A549 treated with Hydrocortisone at 1 μM for 4 hours (cell line): ENCODE results near the gene RHEB. TPM values are rescaled to one million over a fixed set of nuclear protein-coding genes. Genes with fewer than 3 reads are reported as not detected.

Source experiments
- total RNA-seq: library from RNA; stranded (reverse); fragments of 200-300 nt; extraction: Qiagen RNA extraction; gene quantifications from 5 replicates; pipeline ENCODE4 v1.2.3, GENCODE V29; 2022

Gene RHEB
- 109 to 164 TPM (median 153 TPM) in 5 replicates for total RNA-seq

GRCh38 chr7:151519765-151520418, at the start of gene RHEB:
RHEB (minus strand) TSS chr7:151519895; CDS start chr7:151519511, 384 bp downstream.

GRCh38 chr7:151439855-151440798, 79.6 kb downstream of the RHEB start, which contains the start of gene CRYGN:
CRYGN (minus strand) TSS chr7:151440141; CDS start chr7:151439917, 224 bp downstream.

Other genes starting within 250 kb of the RHEB start
- 32.1 to 45.4 TPM (median 36.0 TPM) in 5 replicates for gene NUB1, start 178.1 kb downstream of the RHEB start, total RNA-seq
- gene WDR86, start 109.9 kb downstream of the RHEB start, total RNA-seq, result 0.11 to 0.23 TPM (median 0.16 TPM) in 5 replicates
- not detected in 5 replicates for gene CRYGN, start 79.8 kb downstream of the RHEB start, total RNA-seq